PC-3 (cell line): Measurements from ENCODE around the gene PLEKHM3.

ENCODE experiments used
- CTCF ChIP-seq: fragments of 300-600 bp; sonication (generic); conservative IDR thresholded peaks from 2 replicates; pipeline ENCODE4 v1.5.1; 2017; ENCODE audit warnings: antibody characterized with exemption, low read depth, mild to moderate bottlenecking, low read length
- EZH2 ChIP-seq: fragments of 300-600 bp; sonication (generic); IDR thresholded peaks from one replicate; pipeline ENCODE4 v1.6.1; 2017; ENCODE audit warnings: antibody characterized with exemption, mild to moderate bottlenecking, low read length; ENCODE audit not compliant: unreplicated experiment
- EZH2phosphoT487 ChIP-seq: fragments of 300-600 bp; sonication (generic); IDR thresholded peaks from 2 replicates; pipeline ENCODE4 v1.6.1; 2018; ENCODE audit warnings: mild to moderate bottlenecking, antibody characterized with exemption, low read length, borderline replicate concordance

- TF ChIP-seq CTCF (no peak), EZH2 (no peak), EZH2phosphoT487 (no peak)
Observed at GRCh38 chr2:207772081-207772843, 253.1 kb downstream of the PLEKHM3 start.
